ENCODE measurements around the gene MYO3B. TPM values are rescaled to one million over a fixed set of nuclear protein-coding genes. Genes with fewer than 3 reads are reported as not detected.

MYO3B gene, protein sequence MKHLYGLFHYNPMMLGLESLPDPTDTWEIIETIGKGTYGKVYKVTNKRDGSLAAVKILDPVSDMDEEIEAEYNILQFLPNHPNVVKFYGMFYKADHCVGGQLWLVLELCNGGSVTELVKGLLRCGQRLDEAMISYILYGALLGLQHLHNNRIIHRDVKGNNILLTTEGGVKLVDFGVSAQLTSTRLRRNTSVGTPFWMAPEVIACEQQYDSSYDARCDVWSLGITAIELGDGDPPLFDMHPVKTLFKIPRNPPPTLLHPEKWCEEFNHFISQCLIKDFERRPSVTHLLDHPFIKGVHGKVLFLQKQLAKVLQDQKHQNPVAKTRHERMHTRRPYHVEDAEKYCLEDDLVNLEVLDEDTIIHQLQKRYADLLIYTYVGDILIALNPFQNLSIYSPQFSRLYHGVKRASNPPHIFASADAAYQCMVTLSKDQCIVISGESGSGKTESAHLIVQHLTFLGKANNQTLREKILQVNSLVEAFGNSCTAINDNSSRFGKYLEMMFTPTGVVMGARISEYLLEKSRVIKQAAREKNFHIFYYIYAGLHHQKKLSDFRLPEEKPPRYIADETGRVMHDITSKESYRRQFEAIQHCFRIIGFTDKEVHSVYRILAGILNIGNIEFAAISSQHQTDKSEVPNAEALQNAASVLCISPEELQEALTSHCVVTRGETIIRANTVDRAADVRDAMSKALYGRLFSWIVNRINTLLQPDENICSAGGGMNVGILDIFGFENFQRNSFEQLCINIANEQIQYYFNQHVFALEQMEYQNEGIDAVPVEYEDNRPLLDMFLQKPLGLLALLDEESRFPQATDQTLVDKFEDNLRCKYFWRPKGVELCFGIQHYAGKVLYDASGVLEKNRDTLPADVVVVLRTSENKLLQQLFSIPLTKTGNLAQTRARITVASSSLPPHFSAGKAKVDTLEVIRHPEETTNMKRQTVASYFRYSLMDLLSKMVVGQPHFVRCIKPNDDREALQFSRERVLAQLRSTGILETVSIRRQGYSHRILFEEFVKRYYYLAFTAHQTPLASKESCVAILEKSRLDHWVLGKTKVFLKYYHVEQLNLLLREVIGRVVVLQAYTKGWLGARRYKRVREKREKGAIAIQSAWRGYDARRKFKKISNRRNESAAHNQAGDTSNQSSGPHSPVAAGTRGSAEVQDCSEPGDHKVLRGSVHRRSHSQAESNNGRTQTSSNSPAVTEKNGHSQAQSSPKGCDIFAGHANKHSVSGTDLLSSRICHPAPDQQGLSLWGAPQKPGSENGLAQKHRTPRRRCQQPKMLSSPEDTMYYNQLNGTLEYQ (N-terminal part only)
- total RNA-seq (2014; rRNA removed; shearing (Covaris generic); ENCODE audit: low replicate concordance), result 4.4 and 5.0 TPM in 2 replicates

GRCh38 chr2:170177950-170178781, at the start of gene MYO3B:
MYO3B (plus strand) TSS chr2:170178147; CDS start chr2:170178288, 141 bp downstream.
- H3K79me2 ChIP-seq (ENCODE audit: low read length), result no peaks in the 10 kb centered on the region
- H3K4me2 ChIP-seq (ENCODE audit: low read depth, low read length, poor library complexity, severe bottlenecking), result peak within 1 kb of the TSS; percentile 65
- H3K27ac ChIP-seq (ENCODE audit: low read length), result peak within 1 kb of the TSS; percentile 89
- H2AFZ ChIP-seq (ENCODE audit: low read length), result peak within 1 kb of the TSS; percentile 63; the same call in 1 of the 2 replicates
- peaks cover 69% of the 10 kb centered on the region for H3K4me1 ChIP-seq (ENCODE audit: low read length)
- H3K9me3 ChIP-seq (ENCODE audit: low read length), result no peaks in the 10 kb centered on the region
- peak within 1 kb of the TSS; percentile 55 for H3K9ac ChIP-seq (ENCODE audit: low read length)
- no peaks in the 10 kb centered on the region for H3K36me3 ChIP-seq (ENCODE audit: insufficient read depth, low read length)
- H3K4me3 ChIP-seq (ENCODE audit: low read length), result peak within 1 kb of the TSS; percentile 38
- DNase-seq, result peak; percentile 91
- no peaks in the 10 kb centered on the region for H3K9me2 ChIP-seq (replicated peaks; ENCODE audit: insufficient read depth, low read length)
- H4K20me1 ChIP-seq (ENCODE audit: insufficient read depth, low read depth, low read length), result no peaks in the 10 kb centered on the region
- H3K27me3 ChIP-seq (ENCODE audit: low read length), result no peaks in the 10 kb centered on the region

GRCh38 chr2:170139276-170139967, 38.5 kb upstream of the MYO3B start:
- H3K27me3 ChIP-seq (ENCODE audit: low read length), result no peaks in the 10 kb centered on the region
- H2AFZ ChIP-seq (ENCODE audit: low read length), result peak overlapping the region; percentile 69
- H3K9ac ChIP-seq (ENCODE audit: low read length), result peak overlapping the region; percentile 81
- H3K4me2 ChIP-seq (ENCODE audit: low read depth, low read length, poor library complexity, severe bottlenecking), result peak overlapping the region; percentile 88
- H3K9me2 ChIP-seq (replicated peaks; ENCODE audit: insufficient read depth, low read length), result no peaks in the 10 kb centered on the region
- no peaks in the 10 kb centered on the region; the same call in 1 of the 2 replicates for H3K36me3 ChIP-seq (ENCODE audit: insufficient read depth, low read length)
- peak; percentile 78 for DNase-seq
- H3K27ac ChIP-seq (ENCODE audit: low read length), result peak overlapping the region; percentile 95
- H4K20me1 ChIP-seq (ENCODE audit: insufficient read depth, low read depth, low read length), result no peaks in the 10 kb centered on the region
- H3K79me2 ChIP-seq (ENCODE audit: low read length), result no peaks in the 10 kb centered on the region
- H3K4me3 ChIP-seq (ENCODE audit: low read length), result peak overlapping the region; percentile 77
- peaks cover 72% of the 10 kb centered on the region for H3K4me1 ChIP-seq (ENCODE audit: low read length)
- no peaks in the 10 kb centered on the region for H3K9me3 ChIP-seq (ENCODE audit: low read length)

DNA sequence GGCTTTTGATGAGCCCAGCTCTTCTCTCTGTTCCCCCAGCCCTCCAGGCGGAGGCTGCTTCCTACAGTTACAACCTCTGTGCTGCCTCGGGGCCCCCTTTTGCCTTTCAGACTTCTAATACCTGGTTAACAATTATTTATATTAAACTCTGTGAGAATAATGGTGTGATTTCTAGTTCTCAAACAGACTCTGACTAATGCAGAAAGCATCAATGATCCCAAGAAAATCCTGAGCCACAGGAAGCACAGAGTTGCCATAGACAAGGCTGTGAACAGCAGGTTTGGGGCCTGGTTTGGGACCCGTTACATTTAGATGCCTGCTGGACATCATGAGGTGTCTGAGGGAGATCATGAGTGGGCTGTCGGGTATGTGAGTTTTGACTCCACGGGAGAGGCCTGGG, 37.4 kb upstream of the MYO3B start:
- no peaks in the 10 kb centered on the region for H3K27me3 ChIP-seq (ENCODE audit: low read length)
- H3K9ac ChIP-seq (ENCODE audit: low read length), result peak overlapping the region; percentile 81
- peak; percentile 60 for DNase-seq
- H3K79me2 ChIP-seq (ENCODE audit: low read length), result no peaks in the 10 kb centered on the region
- peaks cover 84% of the 10 kb centered on the region for H3K4me1 ChIP-seq (ENCODE audit: low read length)
- H3K27ac ChIP-seq (ENCODE audit: low read length), result peak overlapping the region; percentile 95
- H3K36me3 ChIP-seq (ENCODE audit: insufficient read depth, low read length), result no peaks in the 10 kb centered on the region
- H3K4me3 ChIP-seq (ENCODE audit: low read length), result peak overlapping the region; percentile 77
- peak overlapping the region; percentile 88 for H3K4me2 ChIP-seq (ENCODE audit: low read depth, low read length, poor library complexity, severe bottlenecking)
- H3K9me2 ChIP-seq (replicated peaks; ENCODE audit: insufficient read depth, low read length), result no peaks in the 10 kb centered on the region
- no peaks in the 10 kb centered on the region for H4K20me1 ChIP-seq (ENCODE audit: insufficient read depth, low read depth, low read length)
- H2AFZ ChIP-seq (ENCODE audit: low read length), result peak overlapping the region; percentile 17; the same call in 1 of the 2 replicates
- H3K9me3 ChIP-seq (ENCODE audit: low read length), result no peaks in the 10 kb centered on the region

DNA sequence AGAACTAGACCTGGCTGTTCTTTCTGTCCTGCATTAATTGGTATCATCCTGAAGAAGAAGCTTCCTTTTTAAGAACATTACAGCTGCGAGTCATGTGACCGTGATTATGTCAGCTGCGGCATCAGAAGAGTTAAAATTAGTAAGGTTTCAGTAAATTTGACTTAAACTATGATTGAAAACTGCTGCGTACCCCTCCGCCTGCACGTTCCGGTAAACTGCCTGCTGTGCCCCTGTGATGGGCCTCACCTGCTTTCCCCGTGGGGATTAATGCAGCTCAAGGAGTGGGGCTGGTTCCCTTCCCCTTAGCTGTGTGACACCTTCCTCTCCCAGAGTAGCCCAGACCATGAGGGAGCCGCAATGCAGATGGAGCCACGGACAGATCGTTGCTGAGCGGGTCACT, 36.1 kb upstream of the MYO3B start:
- no peaks in the 10 kb centered on the region for H3K27me3 ChIP-seq (ENCODE audit: low read length)
- H4K20me1 ChIP-seq (ENCODE audit: insufficient read depth, low read depth, low read length), result no peaks in the 10 kb centered on the region
- H3K9me2 ChIP-seq (replicated peaks; ENCODE audit: insufficient read depth, low read length), result no peaks in the 10 kb centered on the region
- peaks cover 97% of the 10 kb centered on the region for H3K4me1 ChIP-seq (ENCODE audit: low read length)
- H3K4me2 ChIP-seq (ENCODE audit: low read depth, low read length, poor library complexity, severe bottlenecking), result peak overlapping the region; percentile 88
- H3K27ac ChIP-seq (ENCODE audit: low read length), result peak overlapping the region; percentile 95
- no peaks in the 10 kb centered on the region for H3K79me2 ChIP-seq (ENCODE audit: low read length)
- H3K9ac ChIP-seq (ENCODE audit: low read length), result peak overlapping the region; percentile 81
- DNase-seq, result peak; percentile 92
- H3K9me3 ChIP-seq (ENCODE audit: low read length), result no peaks in the 10 kb centered on the region
- H3K36me3 ChIP-seq (ENCODE audit: insufficient read depth, low read length), result no peaks in the 10 kb centered on the region
- H2AFZ ChIP-seq (ENCODE audit: low read length), result peak overlapping the region; percentile 51; the same call in 1 of the 2 replicates
- peak overlapping the region; percentile 77 for H3K4me3 ChIP-seq (ENCODE audit: low read length)

- Histone ChIP-seq H2AFZ (ENCODE audit: low read length) (no peak overlapping the region), H3K27ac (ENCODE audit: low read length) (peak overlapping the region; percentile 95), H3K27me3 (ENCODE audit: low read length) (no peaks in the 10 kb centered on the region), H3K36me3 (ENCODE audit: insufficient read depth, low read length) (no peaks in the 10 kb centered on the region), H3K4me1 (ENCODE audit: low read length) (peaks cover 98% of the 10 kb centered on the region), H3K4me2 (ENCODE audit: low read depth, low read length, poor library complexity, severe bottlenecking) (peak overlapping the region; percentile 88), H3K79me2 (ENCODE audit: low read length) (no peaks in the 10 kb centered on the region), H4K20me1 (ENCODE audit: insufficient read depth, low read depth, low read length) (no peaks in the 10 kb centered on the region), H3K9ac (ENCODE audit: low read length) (peak overlapping the region; percentile 81), H3K9me3 (ENCODE audit: low read length) (no peaks in the 10 kb centered on the region), H3K4me3 (ENCODE audit: low read length) (peak overlapping the region; percentile 77), H3K9me2 (replicated peaks; ENCODE audit: insufficient read depth, low read length) (no peaks in the 10 kb centered on the region)
- peak; percentile 54 for DNase-seq
Observed at GRCh38 chr2:170142502-170142901, 35.4 kb upstream of the MYO3B start.

DNA sequence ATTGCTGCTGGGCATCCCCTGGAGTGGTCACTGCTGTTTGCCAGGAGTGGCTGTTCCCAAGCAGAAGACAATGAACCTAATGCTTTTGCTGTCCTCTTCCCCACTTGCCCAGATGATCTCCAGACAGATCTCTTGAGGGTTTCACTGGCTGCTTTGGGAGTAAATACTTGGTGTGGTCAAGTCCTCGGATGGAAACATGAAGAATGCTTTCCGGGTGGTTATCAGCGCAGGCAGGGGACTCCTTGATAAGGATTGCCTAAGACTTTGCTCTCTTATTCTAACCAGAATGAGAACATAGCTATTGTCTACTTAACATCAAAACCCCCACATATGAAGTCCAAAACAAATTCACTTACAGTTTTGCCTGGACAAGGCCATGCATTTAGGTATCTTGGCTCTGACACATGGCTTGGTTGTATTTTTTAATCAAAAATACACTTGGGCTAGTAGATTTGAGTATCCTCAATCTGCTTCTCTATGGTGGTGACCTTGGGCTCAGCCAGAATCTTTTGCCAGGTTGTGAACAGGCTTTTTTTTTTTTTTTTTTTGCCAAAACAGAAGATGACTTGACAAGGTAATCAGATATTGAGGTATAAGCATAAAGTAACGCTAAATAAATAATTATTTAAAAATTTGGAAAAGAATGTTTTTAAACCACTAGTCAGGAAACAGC, 34.8 kb upstream of the MYO3B start:
- H3K4me2 ChIP-seq (ENCODE audit: low read depth, low read length, poor library complexity, severe bottlenecking), result peak overlapping the region; percentile 88
- peak overlapping the region; percentile 95 for H3K27ac ChIP-seq (ENCODE audit: low read length)
- H4K20me1 ChIP-seq (ENCODE audit: insufficient read depth, low read depth, low read length), result no peaks in the 10 kb centered on the region
- no peaks in the 10 kb centered on the region for H3K9me2 ChIP-seq (replicated peaks; ENCODE audit: insufficient read depth, low read length)
- no peaks in the 10 kb centered on the region for H3K27me3 ChIP-seq (ENCODE audit: low read length)
- H2AFZ ChIP-seq (ENCODE audit: low read length), result no peak overlapping the region
- peaks cover 91% of the 10 kb centered on the region for H3K4me1 ChIP-seq (ENCODE audit: low read length)
- no peaks in the 10 kb centered on the region for H3K9me3 ChIP-seq (ENCODE audit: low read length)
- peak overlapping the region; percentile 81 for H3K9ac ChIP-seq (ENCODE audit: low read length)
- no peaks in the 10 kb centered on the region for H3K79me2 ChIP-seq (ENCODE audit: low read length)
- H3K4me3 ChIP-seq (ENCODE audit: low read length), result peak overlapping the region; percentile 77
- peak; percentile 59 for DNase-seq
- no peaks in the 10 kb centered on the region for H3K36me3 ChIP-seq (ENCODE audit: insufficient read depth, low read length)

All from Karpas-422 (cell line).